Tibial nerve (tissue), 4 donors: ENCODE results near the gene MAP4K2. TPM values are rescaled to one million over a fixed set of nuclear protein-coding genes. Genes with fewer than 3 reads are reported as not detected.

Experiments used
- DNase-seq, 2 donors: peaks; one replicate each; pipeline ENCODE4 v3.0.0-alpha.2; 2019; ENCODE audit warnings: low spot score in 2 of 2
- H3K27ac ChIP-seq, 4 donors: fragments of 200-600 bp; sonication (generic) in 3 of 4; one replicate each; pipeline ENCODE4 v1.5.1; 2017 to 2019; ENCODE audit warnings: mild to moderate bottlenecking in 1 of 4
- H3K27me3 ChIP-seq, 2 donors: fragments of 200-600 bp; sonication (generic) in 1 of 2; one replicate each; pipeline versions ENCODE4 v1.5.1 to v1.6.0; 2017 to 2019
- H3K36me3 ChIP-seq, 3 donors: fragments of 200-600 bp; sonication (generic); one replicate each; pipeline ENCODE4 v1.5.1; 2018 to 2019
- H3K4me1 ChIP-seq, 4 donors: fragments of 200-600 bp; sonication (generic) in 3 of 4; one replicate each; pipeline ENCODE4 v1.5.1; 2017 to 2019
- H3K4me3 ChIP-seq, 4 donors: fragments of 200-600 bp; sonication (generic) in 3 of 4; one replicate each; pipeline ENCODE4 v1.5.1; 2017 to 2019; ENCODE audit warnings: mild to moderate bottlenecking in 1 of 4, moderate library complexity in 1 of 4
- H3K9me3 ChIP-seq, 4 donors: fragments of 200-600 bp; sonication (generic) in 3 of 4; one replicate each; pipeline ENCODE4 v1.5.1; 2017 to 2019
- EP300 ChIP-seq, 2 donors: sonication (generic); formaldehyde crosslinking; IDR thresholded peaks; one replicate each; pipeline ENCODE4 v1.6.1; 2017; ENCODE audit warnings: antibody characterized with exemption in 2 of 2, mild to moderate bottlenecking in 1 of 2
- POLR2A ChIP-seq, 2 donors: fragments of 450-650 bp; IDR thresholded peaks; one replicate each; pipeline ENCODE4 v1.6.1; 2017; ENCODE audit warnings: antibody characterized with exemption in 2 of 2, mild to moderate bottlenecking in 2 of 2, moderate library complexity in 2 of 2
- WGBS, 2 donors: methylation state at CpG; one replicate each; pipeline ENCODE4 v1.1.5; 2018; 5-methylcytosine and 5-hydroxymethylcytosine counted together
- total RNA-seq, 4 donors: library from RNA; depleted of rRNA; stranded (reverse); fragments of >200 nt; gene quantifications; one replicate each; pipeline ENCODE4 v1.1.0, GENCODE V29; 2016
- TF ChIP-seq, protein P1 (sequence below), 5 experiments: fragments of 200-600 bp in 3 of 5; fragments of 450-650 bp in 2 of 5; sonication (generic) in 3 of 5; IDR thresholded peaks; one replicate each; pipeline ENCODE4 v1.5.1; 2016 to 2019; ENCODE audit warnings: antibody characterized with exemption in 5 of 5, mild to moderate bottlenecking in 3 of 5, moderate library complexity in 2 of 5

Gene MAP4K2
- total RNA-seq, 4 donors from 2014 or later: 10.6 to 22.2 (median 13.5) TPM

DNA sequence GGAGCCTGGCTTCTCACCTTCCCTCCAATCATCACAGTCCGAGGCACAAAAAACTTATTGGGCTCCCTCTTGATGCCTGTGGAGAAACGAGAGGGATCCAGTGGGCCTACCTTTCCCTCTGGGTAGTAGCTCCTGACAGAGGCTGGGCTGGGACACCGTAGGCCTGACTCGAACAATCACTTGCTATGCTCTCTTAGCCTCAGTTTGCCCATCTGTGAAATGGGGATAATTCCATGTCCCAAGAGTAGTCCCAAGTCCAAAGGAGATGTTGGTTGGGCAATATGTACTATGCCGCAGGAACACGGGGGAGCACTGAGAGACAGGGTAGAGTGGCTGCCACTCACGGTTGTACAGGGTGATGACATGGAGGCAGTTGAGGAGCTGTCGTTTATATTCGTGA is 51.4 kb downstream of the MAP4K2 start:
- H3K27me3 ChIP-seq: no peaks in the 10 kb centered on the region
- TF ChIP-seq, protein P1, sequence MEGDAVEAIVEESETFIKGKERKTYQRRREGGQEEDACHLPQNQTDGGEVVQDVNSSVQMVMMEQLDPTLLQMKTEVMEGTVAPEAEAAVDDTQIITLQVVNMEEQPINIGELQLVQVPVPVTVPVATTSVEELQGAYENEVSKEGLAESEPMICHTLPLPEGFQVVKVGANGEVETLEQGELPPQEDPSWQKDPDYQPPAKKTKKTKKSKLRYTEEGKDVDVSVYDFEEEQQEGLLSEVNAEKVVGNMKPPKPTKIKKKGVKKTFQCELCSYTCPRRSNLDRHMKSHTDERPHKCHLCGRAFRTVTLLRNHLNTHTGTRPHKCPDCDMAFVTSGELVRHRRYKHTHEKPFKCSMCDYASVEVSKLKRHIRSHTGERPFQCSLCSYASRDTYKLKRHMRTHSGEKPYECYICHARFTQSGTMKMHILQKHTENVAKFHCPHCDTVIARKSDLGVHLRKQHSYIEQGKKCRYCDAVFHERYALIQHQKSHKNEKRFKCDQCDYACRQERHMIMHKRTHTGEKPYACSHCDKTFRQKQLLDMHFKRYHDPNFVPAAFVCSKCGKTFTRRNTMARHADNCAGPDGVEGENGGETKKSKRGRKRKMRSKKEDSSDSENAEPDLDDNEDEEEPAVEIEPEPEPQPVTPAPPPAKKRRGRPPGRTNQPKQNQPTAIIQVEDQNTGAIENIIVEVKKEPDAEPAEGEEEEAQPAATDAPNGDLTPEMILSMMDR (IDR thresholded peaks at IDR 0.05): no peak
- TF ChIP-seq POLR2A (IDR thresholded peaks at IDR 0.05) (no peak), EP300 (IDR thresholded peaks at IDR 0.05) (no peak)
- H3K27ac ChIP-seq: no peak overlapping the region
- H3K4me1 ChIP-seq: no peaks in the 10 kb centered on the region
- peaks cover 0 to 12% (median 0%) of the 10 kb centered on the region in 3 donors for H3K36me3 ChIP-seq
- H3K9me3 ChIP-seq: no peaks in the 10 kb centered on the region
- 89 to 95% methylated on average over 9 of the region's 9 CpGs for WGBS, 2 donors
- DNase-seq: no peak
- H3K4me3 ChIP-seq: no peak overlapping the region

- no peaks in the 10 kb centered on the region for H3K27me3 ChIP-seq
- H3K9me3 ChIP-seq: no peaks in the 10 kb centered on the region
- no peak for TF ChIP-seq EP300 (IDR thresholded peaks at IDR 0.05)
- TF ChIP-seq POLR2A (IDR thresholded peaks at IDR 0.05): no peak
- TF ChIP-seq, protein P1 (IDR thresholded peaks at IDR 0.05): no peak
- WGBS, 2 donors: 90 to 93% methylated on average over 9 of the region's 9 CpGs
- DNase-seq: no peak
- H3K4me1 ChIP-seq: peaks cover 0 to 3% (median 2%) of the 10 kb centered on the region in 4 donors
- H3K27ac ChIP-seq: no peak overlapping the region
- H3K4me3 ChIP-seq: no peak overlapping the region
- H3K36me3 ChIP-seq: peaks cover 0 to 12% (median 0%) of the 10 kb centered on the region in 3 donors
Observed at GRCh38 chr11:64751136-64751535, 51.9 kb downstream of the MAP4K2 start.

- Histone ChIP-seq H3K4me1 (peaks cover 0 to 10% (median 6%) of the 10 kb centered on the region in 4 donors), H3K27me3 (peaks cover 0 to 2% of the 10 kb centered on the region in 2 donors), H3K9me3 (no peaks in the 10 kb centered on the region), H3K27ac (no peak overlapping the region), H3K4me3 (no peak overlapping the region), H3K36me3 (peaks cover 0 to 12% (median 0%) of the 10 kb centered on the region in 3 donors)
- no peak for DNase-seq
- TF ChIP-seq POLR2A (IDR thresholded peaks at IDR 0.05): no peak
- TF ChIP-seq, protein P1 (IDR thresholded peaks at IDR 0.05): no peak
- TF ChIP-seq EP300 (IDR thresholded peaks at IDR 0.05): no peak
- 91 to 92% methylated on average over 13 of the region's 13 CpGs for WGBS, 2 donors
Observed at GRCh38 chr11:64750361-64751054, 52.5 kb downstream of the MAP4K2 start.

GRCh38 chr11:64747961-64748665 is 54.9 kb downstream of the MAP4K2 start:
- Histone ChIP-seq H3K9me3 (no peaks in the 10 kb centered on the region), H3K4me1 (peaks cover 0 to 31% (median 22%) of the 10 kb centered on the region in 4 donors), H3K27ac (peak overlapping the region in 2 of 4 donors; percentile 18 to 24), H3K4me3 (no peak overlapping the region), H3K27me3 (peaks cover 0 to 20% of the 10 kb centered on the region in 2 donors), H3K36me3 (peaks cover 0 to 12% (median 0%) of the 10 kb centered on the region in 3 donors)
- 75 to 76% methylated on average over 15 of the region's 15 CpGs for WGBS, 2 donors
- DNase-seq: no peak
- no peak for TF ChIP-seq POLR2A (IDR thresholded peaks at IDR 0.05)

DNA sequence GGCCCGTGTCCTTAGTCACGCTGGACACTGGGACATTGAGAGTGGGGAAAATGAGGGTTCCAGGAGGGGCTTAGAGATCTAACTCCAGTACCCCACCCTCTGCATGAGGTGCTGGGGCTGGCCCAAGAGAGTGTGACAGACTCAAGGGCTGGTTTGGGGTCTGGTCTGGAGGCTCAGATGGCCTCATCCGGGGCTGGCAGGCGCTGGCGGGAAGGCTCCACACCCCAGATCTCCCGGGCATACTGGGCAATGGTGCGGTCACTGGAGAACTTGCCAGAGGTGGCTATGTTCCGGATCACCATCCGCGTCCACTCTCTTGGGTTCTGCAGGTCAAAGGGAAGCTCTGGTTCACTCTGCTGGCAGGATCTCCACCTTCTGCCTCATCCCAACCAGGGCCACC is 56.5 kb downstream of the MAP4K2 start:
- WGBS, 2 donors: 62 to 71% methylated on average over 5 to 10 of the region's 10 CpGs
- peaks cover 0 to 47% (median 34%) of the 10 kb centered on the region in 4 donors for H3K4me1 ChIP-seq

More for the DNA sequence above, 56.5 kb downstream of the MAP4K2 start:
- Histone ChIP-seq H3K4me3 (no peak overlapping the region), H3K27ac (peak overlapping the region; percentile 60 to 93 (median 87)), H3K36me3 (peaks cover 0 to 12% (median 0%) of the 10 kb centered on the region in 3 donors), H3K9me3 (no peaks in the 10 kb centered on the region), H3K27me3 (peaks cover 0 to 36% of the 10 kb centered on the region in 2 donors)
- no peak for DNase-seq
- TF ChIP-seq, protein P1 (IDR thresholded peaks at IDR 0.05): no peak
- TF ChIP-seq EP300 (IDR thresholded peaks at IDR 0.05): no peak
- no peak for TF ChIP-seq POLR2A (IDR thresholded peaks at IDR 0.05)
